ENCODE data around the gene SOCS1.

The SOCS1 gene

DNA sequence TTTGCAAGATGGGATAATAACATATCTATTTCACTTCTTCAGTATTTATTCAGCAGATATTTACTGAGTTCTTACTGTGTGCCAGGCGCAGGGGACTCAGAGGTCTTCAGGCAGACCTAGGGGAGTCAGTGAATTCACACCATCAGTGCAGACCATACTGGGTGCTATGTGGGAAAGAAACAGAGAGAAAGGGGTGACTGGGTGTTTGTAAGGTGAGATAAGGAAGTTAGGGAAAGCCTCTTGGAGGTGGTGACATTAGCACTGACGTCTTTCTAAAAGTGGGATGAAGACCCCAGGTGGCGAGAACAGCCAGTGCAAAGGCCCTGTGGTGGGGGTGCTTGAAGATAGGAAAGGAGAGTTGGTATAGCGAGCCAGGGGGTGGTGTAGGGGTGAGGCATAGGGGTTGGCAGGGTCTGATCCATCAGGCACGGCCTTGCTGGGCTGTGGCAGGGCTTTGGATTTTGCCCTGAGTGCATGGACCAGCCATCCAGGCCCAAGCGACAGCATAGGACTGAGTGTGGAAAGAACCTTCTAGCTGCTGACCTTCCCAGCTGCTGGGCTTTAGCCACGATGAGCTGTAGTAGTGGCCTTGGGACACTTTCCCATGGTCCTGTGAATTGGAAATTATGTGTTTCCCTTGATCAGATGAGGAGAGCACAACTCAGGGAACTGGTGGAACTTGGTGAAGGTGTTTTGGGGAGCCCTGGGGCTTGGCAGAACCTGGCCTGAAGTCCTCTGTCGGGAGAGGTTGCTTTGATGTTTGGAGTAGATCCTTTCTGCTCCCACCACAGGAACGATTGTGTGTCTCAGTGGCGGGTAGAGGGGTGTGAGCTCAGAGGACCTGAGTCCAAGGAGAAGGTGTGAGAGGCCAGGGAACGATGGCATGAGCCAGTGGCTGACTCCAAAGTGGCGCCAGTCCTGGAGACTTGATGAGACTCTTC, 3.9 kb upstream of the SOCS1 start:
- FAIRE-seq, result no peak

DNA sequence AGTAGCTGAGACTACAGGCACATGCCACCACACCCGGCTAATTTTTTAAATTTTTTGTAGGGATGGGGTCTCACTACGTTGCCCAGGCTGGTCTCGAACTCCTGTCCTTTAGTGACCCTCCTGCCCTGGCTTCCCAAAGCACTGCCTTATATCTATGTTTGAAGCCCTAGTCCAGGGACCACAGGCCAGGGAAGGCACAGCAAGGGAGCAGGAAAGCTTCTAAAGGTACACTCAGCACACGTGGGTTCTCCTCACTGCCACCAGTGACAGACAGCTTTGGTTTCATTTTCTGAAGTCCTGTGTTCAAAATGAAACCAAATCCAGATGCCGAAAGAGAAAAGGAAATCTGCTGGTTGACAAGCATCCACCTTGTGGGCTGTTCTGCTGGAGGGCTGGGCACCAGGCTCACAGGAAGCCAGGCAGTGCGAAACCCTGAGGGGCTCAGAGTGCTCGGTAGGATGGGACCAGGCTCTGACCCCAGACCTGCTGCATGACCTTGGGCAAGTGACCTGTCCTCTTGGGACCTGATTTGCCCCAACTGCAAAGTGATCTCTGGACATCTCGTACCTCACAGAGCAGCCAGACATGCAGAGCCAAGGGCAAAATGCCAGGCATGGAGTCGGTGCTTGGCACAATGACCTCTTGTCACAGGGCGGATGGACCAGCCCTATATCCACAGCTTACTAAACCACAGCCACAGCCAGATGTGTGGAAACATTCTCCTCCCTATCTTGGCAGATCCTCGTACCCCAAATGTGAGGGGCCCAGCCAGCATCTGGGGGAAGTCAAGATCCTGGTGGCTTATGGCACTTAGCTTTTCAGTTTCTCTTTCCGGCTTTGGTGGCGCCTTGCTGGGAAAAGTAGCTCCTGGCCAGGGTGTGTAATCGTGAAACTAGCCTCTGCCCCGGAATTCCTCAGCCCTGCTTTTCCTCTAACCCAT, 2.8 kb upstream of the SOCS1 start:
- FAIRE-seq, result no peak

DNA sequence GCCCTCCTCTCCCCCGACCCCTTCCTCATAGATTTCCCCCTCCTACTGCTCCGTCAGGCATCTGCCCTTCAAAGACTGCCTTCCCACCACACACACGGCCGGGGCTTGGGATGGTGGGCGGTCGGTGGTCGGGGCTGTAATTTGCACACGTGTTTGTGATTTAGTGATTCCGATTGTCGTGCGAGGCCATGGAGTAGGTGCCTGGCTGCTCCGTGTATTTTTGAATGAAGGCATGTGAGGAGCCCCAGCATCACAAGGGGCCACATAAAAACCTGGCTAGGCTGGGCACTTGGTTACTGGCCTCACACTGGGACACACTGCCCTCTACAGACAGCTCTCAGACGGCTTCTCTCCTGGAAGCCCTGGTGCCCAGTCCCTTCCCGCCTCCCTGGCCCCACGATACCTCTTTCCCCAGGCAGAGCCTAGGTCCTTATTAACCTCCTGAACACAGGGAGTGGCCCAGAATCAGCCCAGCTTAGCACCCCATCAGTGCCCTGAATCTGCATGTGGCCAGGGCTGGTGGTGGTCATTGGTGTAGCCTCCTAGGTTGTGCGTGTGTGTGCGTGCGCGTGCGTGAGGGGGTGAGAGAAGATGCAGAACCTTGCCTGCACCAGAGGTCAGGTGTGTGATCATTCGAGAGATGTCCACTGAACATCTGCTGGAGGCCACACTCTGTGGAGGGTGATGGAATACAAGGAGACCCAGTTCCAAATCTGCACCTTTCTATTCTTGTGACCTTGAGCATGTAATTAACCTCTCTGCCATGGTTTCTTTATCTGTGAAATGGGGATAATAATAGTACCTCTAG, 1.3 kb upstream of the SOCS1 start:
- FAIRE-seq, result no peak

DNA sequence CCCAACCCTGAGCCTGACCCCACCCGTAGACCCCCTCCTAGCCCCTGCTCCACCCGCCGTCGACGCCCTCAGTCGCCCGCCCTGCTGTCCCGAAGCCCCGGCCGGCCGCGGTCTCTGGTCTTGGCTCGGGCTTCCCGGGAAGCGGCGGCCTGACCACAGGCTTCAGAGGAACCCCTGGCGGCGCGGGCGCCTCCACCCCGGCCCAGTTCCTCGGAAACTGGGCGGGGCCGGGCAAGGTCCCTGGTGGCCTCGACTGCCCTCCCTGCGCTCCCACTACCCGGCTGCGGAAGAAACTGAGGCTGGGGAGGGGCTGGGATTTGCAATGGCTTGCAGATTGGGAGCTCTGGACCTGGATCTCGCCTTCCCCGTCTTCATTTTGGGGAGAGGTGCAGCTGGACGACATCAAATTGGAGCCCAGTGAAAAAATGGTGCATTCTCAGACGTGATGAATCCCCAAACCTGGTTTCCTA, 692 bp upstream of the SOCS1 start:
- FAIRE-seq, result no peak

DNA sequence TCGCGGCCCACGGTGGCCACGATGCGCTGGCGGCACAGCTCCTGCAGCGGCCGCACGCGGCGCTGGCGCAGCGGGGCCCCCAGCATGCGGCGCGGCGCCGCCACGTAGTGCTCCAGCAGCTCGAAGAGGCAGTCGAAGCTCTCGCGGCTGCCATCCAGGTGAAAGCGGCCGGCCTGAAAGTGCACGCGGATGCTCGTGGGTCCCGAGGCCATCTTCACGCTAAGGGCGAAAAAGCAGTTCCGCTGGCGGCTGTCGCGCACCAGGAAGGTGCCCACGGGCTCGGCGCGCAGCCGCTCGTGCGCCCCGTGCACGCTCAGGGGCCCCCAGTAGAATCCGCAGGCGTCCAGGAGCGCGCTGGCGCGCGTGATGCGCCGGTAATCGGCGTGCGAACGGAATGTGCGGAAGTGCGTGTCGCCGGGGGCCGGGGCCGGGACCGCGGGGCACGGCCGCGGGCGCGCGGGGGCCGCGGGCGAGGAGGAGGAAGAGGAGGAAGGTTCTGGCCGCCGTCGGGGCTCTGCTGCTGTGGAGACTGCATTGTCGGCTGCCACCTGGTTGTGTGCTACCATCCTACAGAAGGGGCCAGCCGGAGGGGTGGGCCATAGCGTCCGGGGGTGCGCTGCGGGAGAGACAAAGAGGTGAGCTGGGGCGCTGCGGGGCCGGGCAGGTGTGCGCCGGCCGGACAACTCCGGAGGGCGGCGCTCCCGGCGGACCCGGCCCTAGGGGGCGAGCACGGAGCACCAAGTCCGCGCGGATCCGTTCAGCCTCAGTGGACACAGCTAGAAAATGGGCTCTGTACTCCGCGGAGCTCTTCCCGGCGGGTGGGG, 879 bp downstream of the SOCS1 start:
- no peak for FAIRE-seq

DNA sequence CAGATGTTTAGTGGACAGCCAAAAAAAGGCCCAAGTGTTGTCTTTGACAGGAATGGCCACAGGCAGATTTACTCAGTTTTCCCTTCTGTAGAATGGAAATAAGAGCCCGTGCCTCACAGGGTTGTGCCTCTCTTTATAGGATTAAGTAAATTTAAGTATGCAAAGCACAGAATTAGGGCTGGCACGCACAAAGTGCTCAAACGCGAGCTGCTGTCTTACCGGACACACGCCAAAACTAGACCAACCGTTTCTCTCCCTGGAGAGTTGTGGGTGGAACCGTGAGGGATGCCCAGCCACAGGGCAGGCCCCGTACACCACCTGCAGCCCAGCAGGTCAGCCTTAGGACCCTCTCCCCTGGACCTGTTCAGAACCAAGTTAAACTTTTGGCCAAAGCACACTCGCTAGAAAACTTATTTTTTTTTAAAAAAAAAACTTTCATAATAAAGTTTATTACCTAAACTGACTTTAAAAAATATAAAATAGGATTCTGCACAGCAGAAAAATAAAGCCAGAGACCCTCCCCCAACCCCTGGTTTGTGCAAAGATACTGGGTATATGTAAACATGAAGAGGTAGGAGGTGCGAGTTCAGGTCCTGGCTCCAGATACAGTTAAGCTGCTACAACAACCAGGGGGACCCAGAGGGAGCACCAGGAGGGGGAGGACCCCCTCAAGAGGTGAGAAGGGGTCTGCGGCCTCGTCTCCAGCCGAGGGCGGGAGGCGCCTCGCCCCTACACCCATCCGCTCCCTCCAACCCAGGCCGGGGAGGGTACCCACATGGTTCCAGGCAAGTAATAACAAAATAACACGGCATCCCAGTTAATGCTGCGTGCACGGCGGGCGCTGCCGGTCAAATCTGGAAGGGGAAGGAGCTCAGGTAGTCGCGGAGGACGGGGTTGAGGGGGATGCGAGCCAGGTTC, 1.8 kb downstream of the SOCS1 start:
- no peak for FAIRE-seq

DNA sequence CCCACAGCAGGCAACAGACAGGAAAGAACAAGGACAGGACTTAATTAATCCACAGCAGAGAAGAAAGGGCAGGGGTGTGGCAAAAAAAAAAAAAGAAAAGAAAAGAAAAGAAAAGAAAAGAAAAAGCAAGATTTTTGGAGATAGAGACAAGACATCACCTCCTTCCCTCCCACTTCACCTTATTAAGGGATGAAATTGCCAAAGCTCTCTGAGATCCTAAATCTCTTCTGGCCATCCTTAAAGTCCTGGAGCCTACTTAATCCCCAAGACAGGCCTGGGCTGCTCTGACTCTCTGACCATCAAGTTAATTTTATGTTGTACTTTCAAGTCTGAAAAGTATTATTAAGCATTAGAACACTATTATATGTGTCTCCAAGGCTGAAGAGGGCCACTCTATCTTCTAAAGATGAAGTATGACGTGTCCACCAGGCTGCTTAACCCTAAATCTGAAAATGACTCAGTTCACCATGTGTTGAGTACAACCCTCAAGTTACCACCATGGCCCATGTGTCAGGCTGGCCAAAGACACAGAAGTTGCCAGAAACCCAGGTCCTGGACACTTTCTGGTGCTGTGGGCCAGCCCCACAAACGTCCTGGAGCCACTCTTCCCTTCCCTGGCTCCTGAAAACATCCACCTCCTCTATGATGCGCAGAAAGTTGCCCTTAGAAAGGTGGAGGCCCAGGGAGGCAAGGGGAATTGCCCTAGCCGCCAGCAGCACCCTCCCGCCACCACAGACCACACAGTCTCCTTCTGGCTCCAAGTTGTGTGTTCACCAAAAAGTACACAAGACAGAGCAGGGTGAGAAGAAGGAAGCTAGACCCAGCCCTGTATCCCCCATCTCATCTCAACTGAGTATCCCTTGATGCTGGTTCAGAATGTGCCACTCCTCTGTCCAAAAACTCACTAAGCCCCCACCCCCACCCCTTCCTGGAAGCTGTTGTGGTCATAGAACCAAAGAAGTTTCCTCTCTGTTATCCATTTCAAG, 2.7 kb downstream of the SOCS1 start:
- FAIRE-seq, result no peak

DNA sequence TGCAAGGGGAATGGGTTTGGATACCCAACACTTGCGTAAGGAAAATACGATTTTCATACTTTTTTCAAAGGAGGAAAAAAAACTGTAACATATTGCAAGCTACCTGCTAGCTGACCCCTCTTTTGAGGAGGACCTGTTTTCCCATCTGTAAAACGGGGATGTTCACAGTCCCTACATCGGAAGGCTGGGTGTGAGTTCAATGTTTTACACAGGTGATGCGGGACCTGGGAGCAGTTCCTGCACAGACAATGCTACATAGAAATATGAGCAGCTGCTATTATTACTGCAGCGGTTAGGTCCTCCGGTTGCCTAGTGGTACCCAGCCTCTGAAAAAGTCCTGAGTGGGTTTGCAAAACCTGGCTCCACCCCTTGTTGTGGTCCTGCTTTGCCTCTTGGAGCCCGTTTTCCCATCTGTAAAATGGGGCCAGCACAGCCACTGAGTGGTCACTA, 3.5 kb downstream of the SOCS1 start:
- FAIRE-seq, result no peak

DNA sequence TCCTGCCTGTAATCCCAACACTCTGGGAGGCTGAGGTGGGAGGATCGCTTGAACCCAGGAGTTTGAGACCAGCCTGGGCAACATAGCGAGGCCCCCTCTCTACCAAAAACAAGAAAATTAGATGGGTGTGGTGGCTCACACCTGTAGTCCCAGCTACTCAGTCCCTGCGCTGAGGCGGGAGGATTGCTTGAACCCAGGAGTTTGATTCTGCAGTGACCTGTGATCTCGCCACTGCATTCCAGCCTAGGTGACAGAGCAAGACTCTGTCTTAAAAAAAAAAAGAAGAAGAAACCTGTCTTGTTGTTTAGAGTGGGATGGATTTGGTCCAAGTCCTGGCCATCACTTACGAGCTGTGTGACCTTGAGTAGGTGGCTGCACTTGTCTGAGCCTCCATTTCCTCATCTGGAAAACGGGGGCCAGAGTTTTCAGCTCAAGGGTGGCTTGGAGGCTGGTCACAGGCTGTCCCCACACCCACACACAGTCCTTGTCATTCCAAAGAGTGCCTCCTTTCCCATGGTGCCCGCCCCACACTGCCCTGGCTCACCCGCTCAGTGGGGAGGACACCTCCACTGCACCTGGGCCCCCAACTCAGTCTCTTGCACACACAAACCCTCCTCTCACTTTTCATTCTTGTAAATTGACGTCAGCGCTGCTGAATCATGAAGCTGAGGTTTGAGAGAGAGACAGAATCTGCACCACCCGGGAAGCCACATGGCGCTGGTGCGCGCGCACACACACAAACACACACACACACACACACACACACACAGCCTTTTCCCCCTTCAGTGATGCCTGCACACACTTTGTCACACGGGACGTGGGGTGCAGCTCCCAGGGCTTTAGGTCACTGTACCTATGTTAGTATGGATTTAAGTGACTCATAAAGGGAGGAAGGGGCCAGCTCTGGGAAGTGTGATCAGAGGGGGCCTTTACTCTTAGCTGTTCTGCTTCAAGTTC, 4.2 kb downstream of the SOCS1 start:
- FAIRE-seq, result no peak

DNA sequence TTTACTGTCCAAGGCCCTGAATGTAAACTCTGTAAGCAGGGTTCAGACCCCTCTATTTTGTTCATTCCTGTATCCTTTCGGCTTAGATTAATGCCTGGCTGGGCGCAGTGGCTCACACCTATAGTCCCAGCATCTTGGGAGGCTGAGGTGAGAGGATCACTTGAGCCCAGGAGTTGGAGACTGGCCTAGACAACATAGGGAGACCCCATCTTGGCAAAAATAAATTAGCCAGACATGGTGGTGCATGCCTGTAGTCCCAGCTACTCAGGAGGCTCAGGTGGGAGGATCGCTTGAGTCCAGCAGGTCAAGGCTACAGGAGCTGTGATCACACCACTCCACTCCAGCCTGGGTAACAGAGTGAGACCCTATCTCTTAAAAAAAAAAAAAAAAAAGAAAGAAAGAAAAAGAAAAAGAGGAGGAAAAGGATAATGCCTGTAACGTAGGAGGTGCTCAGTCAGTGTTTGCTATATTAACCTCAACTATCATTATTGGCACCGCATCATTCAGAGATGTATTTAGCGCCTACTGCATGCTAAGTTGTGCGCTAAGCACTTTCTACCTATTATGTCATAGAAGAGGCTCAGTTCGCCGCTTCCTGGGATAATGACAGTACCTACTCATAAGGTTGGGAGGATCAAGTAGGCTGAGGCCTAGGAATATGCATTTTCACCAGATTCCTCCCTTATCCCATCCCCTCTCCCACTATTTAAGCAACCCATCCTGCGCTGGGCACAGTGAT, 5.0 kb downstream of the SOCS1 start:
- no peak for FAIRE-seq

DNA sequence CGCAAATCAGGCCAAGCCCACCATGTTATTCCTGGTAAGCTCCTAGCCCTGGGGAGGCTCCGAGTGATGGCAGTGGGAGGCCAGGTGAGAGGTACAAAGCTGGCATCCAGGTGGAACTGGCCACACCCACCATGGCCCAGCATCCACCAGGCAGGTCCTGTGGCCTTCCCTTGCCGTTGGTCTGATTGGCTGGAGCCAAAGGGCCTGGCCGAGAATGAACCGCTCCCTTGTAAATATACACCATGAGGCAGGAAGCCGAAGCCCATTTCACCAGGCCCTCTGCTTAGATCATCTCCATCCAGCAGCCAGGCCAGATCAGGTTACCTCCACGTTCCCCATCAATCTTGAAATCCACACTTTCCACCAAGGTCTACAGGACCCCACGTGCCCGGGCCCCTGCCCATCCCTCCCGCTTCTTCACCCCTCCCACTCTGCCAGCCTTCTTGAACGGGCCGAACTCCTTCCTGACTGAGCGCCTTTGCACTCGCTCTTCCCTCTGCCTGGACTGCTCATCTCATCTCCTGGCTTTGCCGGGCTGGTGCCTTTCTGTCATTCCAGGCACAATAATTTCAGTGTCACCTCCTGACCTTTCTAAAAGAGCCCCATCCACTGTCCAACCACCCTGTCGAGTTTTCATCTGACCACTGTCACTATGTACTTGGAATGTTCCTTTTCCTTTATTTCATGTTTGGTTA, 5.8 kb downstream of the SOCS1 start:
- FAIRE-seq, result no peak

DNA sequence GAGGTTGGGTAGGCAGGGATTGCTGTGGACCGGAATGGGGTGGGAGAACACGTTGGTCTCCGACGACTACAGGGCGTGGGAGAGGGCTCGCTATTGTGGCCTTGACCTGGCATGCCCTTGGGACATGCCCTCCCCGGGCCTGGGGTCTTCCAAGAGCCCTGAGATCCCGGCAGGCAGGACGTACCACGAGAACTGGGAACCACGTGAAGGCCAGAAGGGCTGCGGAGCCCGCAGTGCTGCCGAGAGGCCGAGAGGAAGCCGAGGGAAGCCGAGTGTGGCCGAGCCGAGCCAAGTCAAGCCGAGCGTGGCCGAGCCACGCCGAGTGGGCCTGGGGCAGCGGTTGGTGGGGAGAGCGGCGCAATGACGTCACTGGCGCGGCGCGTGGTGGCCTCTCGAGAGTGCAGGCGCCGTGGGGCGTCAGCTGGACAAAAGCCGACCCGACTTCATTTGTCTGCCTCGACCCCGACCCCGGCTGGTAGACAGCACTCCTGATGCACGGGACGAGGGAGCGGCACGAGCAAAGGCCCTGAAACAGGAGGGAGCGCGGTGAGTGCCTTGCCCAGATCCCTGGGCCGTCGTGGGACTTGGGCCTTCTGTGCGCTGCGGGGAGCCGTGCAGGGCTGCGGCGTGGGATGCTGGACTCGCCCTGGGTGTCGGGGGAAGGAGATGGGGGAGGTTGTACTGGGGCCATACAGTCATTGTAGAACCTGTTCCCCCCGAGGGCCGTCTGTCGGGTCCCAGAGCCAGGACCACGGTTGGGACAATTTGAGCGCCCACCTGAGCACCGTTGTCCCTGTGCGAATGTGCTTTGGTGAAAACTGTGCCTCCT, 6.6 kb downstream of the SOCS1 start:
- FAIRE-seq, result no peak

DNA sequence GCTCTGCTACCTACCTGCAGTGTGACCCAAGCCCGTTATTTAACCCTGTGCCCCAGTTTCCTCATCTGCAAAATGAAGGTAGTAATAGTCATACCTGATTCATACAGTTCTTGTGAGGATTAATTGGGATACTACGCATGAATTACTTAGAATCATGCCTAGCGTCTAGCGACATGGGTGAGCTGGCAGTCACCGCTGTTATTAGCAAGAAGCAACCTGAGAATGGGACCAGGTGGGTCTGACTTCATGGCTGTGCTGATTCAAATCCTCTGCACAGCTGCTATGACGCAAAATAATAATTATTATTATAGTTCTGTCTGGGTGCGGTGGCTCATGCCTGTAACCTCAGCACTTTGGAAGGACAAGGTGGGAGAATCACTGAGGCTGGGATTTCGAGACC, 7.9 kb downstream of the SOCS1 start:
- no peak for FAIRE-seq

DNA sequence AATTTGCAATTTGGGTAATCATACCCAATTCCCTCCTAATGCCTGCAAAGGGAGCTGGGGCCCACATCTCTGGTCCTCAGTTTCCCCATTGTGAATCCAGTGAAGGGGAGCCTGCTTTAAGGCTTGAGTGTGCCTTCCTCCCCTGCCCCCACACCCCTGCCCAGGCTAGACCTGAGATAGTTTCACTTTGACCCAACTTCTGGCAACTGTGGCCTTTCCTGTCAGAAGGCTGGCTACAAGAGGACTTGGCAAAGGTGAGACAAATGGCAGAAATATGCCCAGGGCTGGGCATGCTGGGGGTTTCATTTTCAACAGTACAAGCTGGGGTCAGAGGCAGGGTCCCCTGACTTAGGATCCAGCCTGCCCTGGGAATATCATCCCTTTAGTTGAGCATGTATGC, 10.0 kb downstream of the SOCS1 start:
- FAIRE-seq, result no peak

DNA sequence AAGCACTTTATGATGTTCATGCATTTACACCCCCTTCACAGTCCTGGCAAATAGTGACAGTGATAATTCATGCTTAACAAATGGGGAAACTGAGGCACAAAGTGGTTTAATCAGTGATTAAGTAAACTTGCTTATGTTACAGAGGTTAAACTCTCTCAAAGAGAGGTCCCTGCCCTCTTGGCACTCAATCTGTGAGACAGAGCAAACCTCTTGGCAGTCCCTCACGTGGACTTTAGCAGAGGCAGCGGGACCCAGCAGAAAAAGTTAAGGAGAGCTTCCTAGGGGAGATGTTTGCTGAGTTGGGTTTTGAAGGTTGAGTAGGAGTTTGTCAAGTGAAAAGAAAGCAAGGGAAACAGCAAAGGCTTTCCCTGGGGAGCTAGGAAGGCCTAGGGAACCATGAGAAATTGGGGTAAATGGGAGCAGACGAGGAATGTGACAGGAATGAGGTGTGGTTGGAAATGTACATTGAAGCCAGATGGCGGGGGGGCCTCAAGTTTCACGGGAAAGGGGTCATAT, 10.7 kb downstream of the SOCS1 start:
- FAIRE-seq, result no peak
